ENCODE data around the gene ADIG.

The ADIG gene

GRCh38 chr20:38633577-38634093 is 52.6 kb downstream of the ADIG start:
- DNase-seq (ENCODE audit: low read depth), result peak; percentile 48

DNA sequence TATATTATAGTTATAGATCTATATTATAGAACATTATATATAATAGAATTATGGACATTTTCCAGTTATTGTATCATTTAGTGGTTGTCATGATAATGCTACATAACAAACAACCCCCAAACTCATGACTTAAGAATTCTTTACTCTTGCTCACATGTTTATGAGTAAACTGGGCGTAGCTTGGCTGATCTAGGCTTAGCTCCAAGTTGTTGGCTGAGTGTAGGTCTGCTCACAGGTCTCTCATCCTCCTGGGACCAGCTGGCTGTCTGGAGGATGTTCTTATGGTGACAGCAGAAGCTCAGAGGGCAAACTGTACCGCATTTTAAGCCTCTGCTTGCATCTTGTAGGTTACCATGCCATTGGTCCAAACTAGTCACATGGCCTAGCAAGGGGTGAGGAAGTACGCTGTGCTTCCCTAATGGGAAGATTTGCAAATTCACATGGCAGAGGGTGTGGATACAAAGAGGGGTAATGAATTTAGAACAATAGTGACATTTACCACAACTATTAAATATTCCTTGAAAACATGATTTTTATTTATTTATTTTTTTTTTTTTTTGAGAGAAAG is 54.8 kb downstream of the ADIG start:
- peak; percentile 18 for DNase-seq (ENCODE audit: low read depth)
